ENCODE results near the gene UBE2Q1.

UBE2Q1 gene

DNA sequence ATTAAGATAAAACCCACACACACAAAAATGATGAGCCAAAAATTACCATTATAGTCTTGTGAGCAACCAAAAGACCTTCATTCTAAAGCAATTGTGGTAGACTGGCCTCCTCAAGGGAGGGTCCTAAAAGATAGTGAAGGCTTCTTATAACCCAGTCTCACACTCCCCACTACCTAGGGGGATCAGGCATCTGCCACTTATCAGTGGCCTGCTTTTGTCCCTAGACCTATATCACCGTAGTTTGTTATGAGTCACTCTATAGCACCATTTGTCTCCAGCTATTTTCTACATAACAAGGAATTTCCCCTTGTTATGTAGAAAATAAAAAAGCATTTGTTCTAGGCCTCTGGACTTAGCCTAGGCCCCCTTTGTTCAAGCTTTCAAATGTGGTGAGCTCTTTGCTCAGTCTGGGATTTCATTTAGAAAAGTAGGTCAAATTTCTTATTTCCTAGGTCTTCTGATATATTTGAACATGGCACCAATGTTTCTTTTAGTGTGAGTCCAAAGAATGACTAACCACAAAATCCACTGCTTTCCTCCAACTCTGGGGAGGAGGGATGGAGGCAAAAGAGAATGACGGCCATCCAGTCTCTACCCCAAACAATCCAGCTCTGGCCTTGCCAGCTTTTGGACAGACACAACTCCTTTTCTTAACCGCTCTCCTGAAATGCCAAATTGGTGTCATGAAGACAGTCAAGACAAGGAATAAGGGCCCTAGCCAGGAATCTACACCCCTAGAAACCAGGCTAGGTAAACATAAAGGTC, 40.6 kb upstream of the UBE2Q1 start:
- Histone ChIP-seq H3K9ac (ENCODE audit: low read depth, low read length) (no peak overlapping the region), H3K27ac (ENCODE audit: low read length) (no peak overlapping the region), H3K4me2 (ENCODE audit: insufficient read depth, low read length) (no peak overlapping the region), H3K27me3 (ENCODE audit: insufficient read depth, low read length, poor library complexity) (no peaks in the 10 kb centered on the region), H3K9me3 (ENCODE audit: insufficient read depth, low read length, severe bottlenecking) (no peaks in the 10 kb centered on the region), H3K4me3 (ENCODE audit: low read depth in 1 of 2, low read length in 2 of 2) (no peak overlapping the region), H2AFZ (ENCODE audit: low read depth, low read length) (no peak overlapping the region), H3K4me1 (ENCODE audit: insufficient read depth, low read length) (no peaks in the 10 kb centered on the region), H4K20me1 (ENCODE audit: insufficient read depth, low read length) (peaks cover 72% of the 10 kb centered on the region), H3K79me2 (ENCODE audit: insufficient read depth, low read length) (peaks cover 53% of the 10 kb centered on the region), H3K36me3 (ENCODE audit: insufficient read depth, low read length) (peaks cover 94% of the 10 kb centered on the region)
- TF ChIP-seq EZH2 (IDR thresholded peaks at IDR 0.05; ENCODE audit: borderline replicate concordance, low read depth, low read length, severe bottlenecking) (no peak), CTCF (IDR thresholded peaks at IDR 0.05; ENCODE audit: borderline replicate concordance, extremely low read depth, low read length, poor library complexity, severe bottlenecking) (no peak)
- ATAC-seq (ENCODE audit: insufficient read depth, low read depth) = no peak
- no peak for DNase-seq

- Histone ChIP-seq H3K79me2 (ENCODE audit: insufficient read depth, low read length) (peaks cover 19% of the 10 kb centered on the region), H3K9ac (ENCODE audit: low read depth, low read length) (no peak overlapping the region), H3K4me3 (ENCODE audit: low read depth in 1 of 2, low read length in 2 of 2) (no peak overlapping the region), H2AFZ (ENCODE audit: low read depth, low read length) (no peak overlapping the region), H3K9me3 (ENCODE audit: insufficient read depth, low read length, severe bottlenecking) (no peaks in the 10 kb centered on the region), H3K27ac (ENCODE audit: low read length) (no peak overlapping the region), H3K4me1 (ENCODE audit: insufficient read depth, low read length) (no peaks in the 10 kb centered on the region), H4K20me1 (ENCODE audit: insufficient read depth, low read length) (peaks cover 42% of the 10 kb centered on the region), H3K27me3 (ENCODE audit: insufficient read depth, low read length, poor library complexity) (no peaks in the 10 kb centered on the region), H3K36me3 (ENCODE audit: insufficient read depth, low read length) (peaks cover 93% of the 10 kb centered on the region), H3K4me2 (ENCODE audit: insufficient read depth, low read length) (no peak overlapping the region)
- no peak for ATAC-seq (ENCODE audit: insufficient read depth, low read depth)
- no peak for DNase-seq
- no peak for TF ChIP-seq EZH2 (IDR thresholded peaks at IDR 0.05; ENCODE audit: borderline replicate concordance, low read depth, low read length, severe bottlenecking)
- TF ChIP-seq CTCF (IDR thresholded peaks at IDR 0.05; ENCODE audit: borderline replicate concordance, extremely low read depth, low read length, poor library complexity, severe bottlenecking) = no peak
Measured at GRCh38 chr1:154595621-154596020, 37.2 kb upstream of the UBE2Q1 start.

GRCh38 chr1:154594811-154595210, 36.3 kb upstream of the UBE2Q1 start:
- ATAC-seq (ENCODE audit: insufficient read depth, low read depth) = no peak
- Histone ChIP-seq H3K4me3 (ENCODE audit: low read depth in 1 of 2, low read length in 2 of 2) (no peak overlapping the region), H3K4me2 (ENCODE audit: insufficient read depth, low read length) (no peak overlapping the region), H3K9ac (ENCODE audit: low read depth, low read length) (no peak overlapping the region), H3K4me1 (ENCODE audit: insufficient read depth, low read length) (no peaks in the 10 kb centered on the region), H3K27me3 (ENCODE audit: insufficient read depth, low read length, poor library complexity) (no peaks in the 10 kb centered on the region), H3K27ac (ENCODE audit: low read length) (no peak overlapping the region), H3K36me3 (ENCODE audit: insufficient read depth, low read length) (peaks cover 96% of the 10 kb centered on the region), H3K79me2 (ENCODE audit: insufficient read depth, low read length) (peaks cover 15% of the 10 kb centered on the region), H3K9me3 (ENCODE audit: insufficient read depth, low read length, severe bottlenecking) (no peaks in the 10 kb centered on the region), H2AFZ (ENCODE audit: low read depth, low read length) (no peak overlapping the region), H4K20me1 (ENCODE audit: insufficient read depth, low read length) (peaks cover 44% of the 10 kb centered on the region)
- DNase-seq = no peak
- TF ChIP-seq CTCF (IDR thresholded peaks at IDR 0.05; ENCODE audit: borderline replicate concordance, extremely low read depth, low read length, poor library complexity, severe bottlenecking) (no peak), EZH2 (IDR thresholded peaks at IDR 0.05; ENCODE audit: borderline replicate concordance, low read depth, low read length, severe bottlenecking) (no peak)
